GM12891 (cell line): ENCODE results near the gene GDI1.
A peak's percentile ranks its signal among the peaks of the same experiment; 100 is the strongest.

Experiments used
- POLR2A ChIP-seq: IDR thresholded peaks from 2 replicates; pipeline ENCODE4 v1.6.1; 2011; ENCODE audit warnings: low read depth, low read length, control low read depth
- POLR2AphosphoS5 ChIP-seq: IDR thresholded peaks from 2 replicates; pipeline ENCODE4 v1.6.1; 2011; ENCODE audit warnings: low read depth, low read length, control low read depth
- POU2F2 ChIP-seq: IDR thresholded peaks from 2 replicates; pipeline ENCODE4 v1.6.1; 2011; ENCODE audit warnings: low read depth, mild to moderate bottlenecking, control low read depth, low read length, moderate library complexity
- SPI1 ChIP-seq: IDR thresholded peaks from 2 replicates; pipeline ENCODE4 v1.6.1; 2011; ENCODE audit warnings: low read depth, low read length, control low read depth
- TAF1 ChIP-seq: IDR thresholded peaks from 2 replicates; pipeline ENCODE4 v1.6.1; 2011; ENCODE audit warnings: low read depth, low read length, control low read depth

GRCh38 chrX:154490414-154491083 is 53.6 kb downstream of the GDI1 start, which contains the start of gene SLC10A3:
- TF ChIP-seq POLR2AphosphoS5, result peak; percentile 83
- TF ChIP-seq POLR2A, result peak; percentile 85
- TF ChIP-seq SPI1, result no peak
- peak; percentile 82 for TF ChIP-seq TAF1
- no peak for TF ChIP-seq POU2F2
